GM12891 (cell line): Measurements from ENCODE around the gene FBXO28.

ENCODE experiments used
- DNase-seq: peaks from one replicate; pipeline ENCODE4 v3.0.0; 2011; ENCODE audit warnings: low spot score; ENCODE audit not compliant: insufficient read length
- FAIRE-seq: peaks from 2 replicates; lab custom pipeline; 2011; peaks lifted over from hg19 to GRCh38; lab: Jason Lieb, UNC
- PAX5 ChIP-seq: IDR thresholded peaks from 2 replicates; pipeline ENCODE4 v1.6.1; 2011; ENCODE audit warnings: low read length, moderate library complexity, mild to moderate bottlenecking; ENCODE audit not compliant: insufficient read depth, severe bottlenecking
- POLR2A ChIP-seq: IDR thresholded peaks from 2 replicates; pipeline ENCODE4 v1.6.1; 2011; ENCODE audit warnings: low read depth, low read length, control low read depth
- POLR2AphosphoS5 ChIP-seq: IDR thresholded peaks from 2 replicates; pipeline ENCODE4 v1.6.1; 2011; ENCODE audit warnings: low read depth, low read length, control low read depth
- POU2F2 ChIP-seq: IDR thresholded peaks from 2 replicates; pipeline ENCODE4 v1.6.1; 2011; ENCODE audit warnings: low read depth, mild to moderate bottlenecking, control low read depth, low read length, moderate library complexity
- SPI1 ChIP-seq: IDR thresholded peaks from 2 replicates; pipeline ENCODE4 v1.6.1; 2011; ENCODE audit warnings: low read depth, low read length, control low read depth
- TAF1 ChIP-seq: IDR thresholded peaks from 2 replicates; pipeline ENCODE4 v1.6.1; 2011; ENCODE audit warnings: low read depth, low read length, control low read depth

FBXO28 gene

DNA sequence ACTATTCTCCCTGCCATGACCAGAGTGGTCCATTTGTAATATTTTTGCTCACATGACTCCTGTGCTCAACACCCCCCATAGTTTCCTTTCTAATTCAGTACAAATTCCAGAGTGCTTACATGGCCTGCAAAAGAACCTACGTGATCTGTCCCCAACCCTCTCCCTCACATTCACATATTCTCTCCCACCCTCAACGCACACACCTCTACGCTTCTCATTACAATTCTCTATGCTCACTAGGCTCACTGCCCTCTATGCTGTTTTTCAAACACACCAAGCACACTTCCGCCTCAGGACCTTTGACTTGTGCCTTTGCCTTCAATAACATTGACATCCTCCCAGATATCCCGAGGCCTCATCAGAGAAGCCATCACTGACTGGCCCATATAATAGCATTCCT is 23.8 kb upstream of the FBXO28 start:
- no peak for FAIRE-seq
- TF ChIP-seq PAX5 = no peak
- no peak for TF ChIP-seq POLR2AphosphoS5
- no peak for TF ChIP-seq POLR2A
- no peak for TF ChIP-seq POU2F2
- no peak for TF ChIP-seq SPI1
- TF ChIP-seq TAF1 = no peak
- DNase-seq = no peak

DNA sequence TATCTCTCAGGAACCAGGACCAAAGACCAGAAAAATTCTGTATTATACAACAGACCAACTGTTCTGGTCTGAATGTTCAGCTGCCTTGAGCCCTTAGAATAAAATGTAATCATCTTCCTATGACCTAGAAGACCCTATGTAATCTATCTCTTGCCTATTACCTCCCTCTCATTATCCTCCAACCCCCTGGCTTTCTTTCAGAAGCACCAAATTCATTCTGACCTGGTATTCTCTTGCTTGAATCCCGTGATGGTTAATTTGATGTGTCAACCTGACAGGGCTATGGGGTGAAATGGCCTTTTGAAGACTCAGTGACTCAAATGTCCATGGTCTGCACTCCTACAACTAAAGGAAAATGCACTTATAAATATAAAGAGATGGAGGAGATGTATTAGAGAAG is 21.8 kb upstream of the FBXO28 start:
- DNase-seq (no peak), FAIRE-seq (no peak)
- TF ChIP-seq PAX5 (no peak), POU2F2 (no peak), TAF1 (no peak), POLR2AphosphoS5 (no peak), POLR2A (no peak), SPI1 (no peak)

DNA sequence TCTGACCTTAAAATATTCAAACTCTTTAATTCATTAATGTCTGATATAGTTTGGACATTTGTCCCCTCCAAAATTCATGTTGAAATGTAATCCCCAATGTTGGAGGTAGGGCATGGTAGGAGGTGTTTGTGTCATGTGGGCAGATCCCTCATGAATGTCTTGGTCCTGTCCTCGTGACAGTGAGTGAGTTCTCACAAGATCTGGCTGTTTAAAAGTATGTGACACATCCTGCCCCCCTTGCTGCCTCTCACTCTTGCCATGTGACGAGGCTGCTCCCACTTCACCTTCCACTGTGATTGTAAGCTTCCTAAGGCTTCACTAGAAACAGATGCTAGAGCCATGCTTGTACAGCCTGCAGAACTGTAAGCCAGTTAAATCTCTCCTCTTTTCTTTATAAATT is 21.3 kb upstream of the FBXO28 start:
- FAIRE-seq = no peak

GRCh38 chr1:224095339-224095738 is 18.6 kb upstream of the FBXO28 start:
- DNase-seq = no peak
- FAIRE-seq = no peak
- TF ChIP-seq POU2F2 (no peak), POLR2AphosphoS5 (no peak), TAF1 (no peak), PAX5 (no peak)

More for the DNA sequence above, 21.3 kb upstream of the FBXO28 start:
- TF ChIP-seq POU2F2 (no peak), POLR2AphosphoS5 (no peak), PAX5 (no peak), TAF1 (no peak), POLR2A (no peak), SPI1 (no peak)
- DNase-seq = no peak

GRCh38 chr1:224095867-224096266 is 18.0 kb upstream of the FBXO28 start:
- no peak for FAIRE-seq
- DNase-seq = no peak
- TF ChIP-seq TAF1 (no peak), SPI1 (no peak), POLR2A (no peak), POLR2AphosphoS5 (no peak), PAX5 (no peak)

GRCh38 chr1:224096773-224097172 is 17.1 kb upstream of the FBXO28 start:
- no peak for DNase-seq
- TF ChIP-seq PAX5 (no peak), POLR2AphosphoS5 (no peak), POLR2A (no peak), SPI1 (no peak), POU2F2 (no peak), TAF1 (no peak)
- no peak for FAIRE-seq

DNA sequence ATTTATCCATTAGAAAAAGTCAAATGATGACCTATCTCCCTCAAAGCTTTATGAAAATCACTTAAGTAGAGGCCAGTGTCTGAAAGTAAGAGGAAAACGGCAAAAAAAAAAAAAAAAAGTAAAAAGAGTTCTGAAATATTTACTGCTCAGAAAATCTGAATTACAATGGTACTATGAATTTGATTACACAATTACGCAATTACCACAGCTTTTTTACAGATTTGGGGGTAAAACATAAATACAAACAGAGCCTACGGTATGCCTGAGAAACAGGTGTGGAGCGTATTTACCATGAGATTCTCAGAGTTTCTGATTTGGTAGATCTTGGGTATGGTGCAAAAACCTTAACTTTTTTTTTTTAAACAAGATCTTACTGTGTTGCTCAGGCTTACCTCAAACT is 15.9 kb upstream of the FBXO28 start:
- TF ChIP-seq PAX5 (no peak), SPI1 (no peak)
- DNase-seq = no peak
- FAIRE-seq = no peak

- no peak for TF ChIP-seq POLR2A
- no peak for TF ChIP-seq SPI1
- TF ChIP-seq TAF1 = no peak
- no peak for TF ChIP-seq POU2F2
- no peak for TF ChIP-seq PAX5
- TF ChIP-seq POLR2AphosphoS5 = no peak
- FAIRE-seq (peak; percentile 90), DNase-seq (peak; percentile 37)
Measured at GRCh38 chr1:224106568-224107281, 7.2 kb upstream of the FBXO28 start.

GRCh38 chr1:224107282-224107625 is 6.7 kb upstream of the FBXO28 start:
- FAIRE-seq = no peak
- DNase-seq = no peak
- TF ChIP-seq POLR2AphosphoS5 (no peak), TAF1 (no peak), PAX5 (no peak), POLR2A (no peak), POU2F2 (no peak), SPI1 (no peak)

- TF ChIP-seq POLR2A (no peak), POU2F2 (no peak), TAF1 (no peak), PAX5 (no peak), POLR2AphosphoS5 (no peak), SPI1 (no peak)
- FAIRE-seq = no peak
- DNase-seq = no peak
Measured at GRCh38 chr1:224108991-224109390, 4.9 kb upstream of the FBXO28 start.
